Smooth muscle cell (in vitro differentiated cells): ENCODE data around the gene LLGL2. TPM values are rescaled to one million over a fixed set of nuclear protein-coding genes. Genes with fewer than 3 reads are reported as not detected.
"Not testable (repeated sequence)": the region's sequence is repeated elsewhere in the genome, so short reads cannot be mapped to it uniquely, and the experiment has no call there.

Source experiments
- DNase-seq: peaks from one replicate; lab custom pipeline; 2025; ENCODE audit not compliant: unreplicated experiment; lab: John Stamatoyannopoulos, UW
- H2AFZ ChIP-seq: fragments of 200-600 bp; sonication (generic); 2 replicates; pipeline ENCODE4 v1.6.0; 2016; ENCODE audit warnings: antibody characterized with exemption, low read depth, mild to moderate bottlenecking
- H3F3A ChIP-seq: fragments of 200-600 bp; sonication (generic); 2 replicates; pipeline ENCODE4 v1.6.0; 2017; ENCODE audit warnings: antibody characterized with exemption, low read depth
- H3K27ac ChIP-seq: fragments of 200-600 bp; sonication (generic); 2 replicates; pipeline ENCODE4 v1.5.1; 2016; ENCODE audit warnings: low read depth, mild to moderate bottlenecking
- H3K27me3 ChIP-seq: fragments of 200-600 bp; sonication (generic); 2 replicates; pipeline ENCODE4 v1.6.1; 2016; ENCODE audit warnings: low read depth, mild to moderate bottlenecking
- H3K36me3 ChIP-seq: fragments of 200-600 bp; sonication (generic); 2 replicates; pipeline ENCODE4 v1.5.1; 2016; ENCODE audit warnings: low read depth
- H3K4me1 ChIP-seq: fragments of 200-600 bp; sonication (generic); 2 replicates; pipeline ENCODE4 v1.5.1; 2016; ENCODE audit warnings: low read depth
- H3K4me2 ChIP-seq: fragments of 200-600 bp; sonication (generic); 2 replicates; pipeline ENCODE4 v1.6.0; 2016; ENCODE audit warnings: mild to moderate bottlenecking
- H3K4me3 ChIP-seq: fragments of 200-600 bp; sonication (generic); 2 replicates; pipeline ENCODE4 v1.5.1; 2016; ENCODE audit warnings: mild to moderate bottlenecking
- H3K79me2 ChIP-seq: fragments of 200-600 bp; sonication (generic); 2 replicates; pipeline ENCODE4 v1.6.0; 2016; ENCODE audit warnings: low read depth, mild to moderate bottlenecking
- H3K9ac ChIP-seq: fragments of 200-600 bp; sonication (generic); 2 replicates; pipeline ENCODE4 v1.6.0; 2016; ENCODE audit warnings: low read depth
- H3K9me3 ChIP-seq: fragments of 200-600 bp; sonication (generic); replicated peaks from 2 replicates; pipeline ENCODE4 v1.5.1; 2016; ENCODE audit warnings: low read depth
- H4K20me1 ChIP-seq: fragments of 200-600 bp; sonication (generic); 2 replicates; pipeline ENCODE4 v1.6.0; 2016; ENCODE audit warnings: low read depth
- WGBS: methylation state at CpG from one replicate; pipeline ENCODE4 v1.1.7; 2016; ENCODE audit warnings: low lambda C conversion rate; 5-methylcytosine and 5-hydroxymethylcytosine counted together
- polyA plus RNA-seq: library from polyadenylated mRNA; unstranded; fragments of >200 nt; fragmentation: Nextera tagmentation; extraction: Ambion mirVana; gene quantifications from 2 replicates; pipeline ENCODE4 v1.2.1, GENCODE V29; 2016
- total RNA-seq: library from RNA; depleted of rRNA; stranded (reverse); fragments of >200 nt; gene quantifications from 2 replicates; pipeline ENCODE4 v1.2.3, GENCODE V29; 2014
- TF ChIP-seq, protein P1 (sequence below): fragments of 200-600 bp; sonication (generic); IDR thresholded peaks from 2 replicates; pipeline ENCODE4 v1.5.1; 2017; ENCODE audit warnings: borderline replicate concordance, mild to moderate bottlenecking, antibody characterized with exemption; ENCODE audit not compliant: insufficient read depth, poor library complexity, severe bottlenecking

LLGL2 gene
- total and polyA plus RNA-seq, 2 experiments from 2014 or later: 9.9 to 12.7 TPM

DNA sequence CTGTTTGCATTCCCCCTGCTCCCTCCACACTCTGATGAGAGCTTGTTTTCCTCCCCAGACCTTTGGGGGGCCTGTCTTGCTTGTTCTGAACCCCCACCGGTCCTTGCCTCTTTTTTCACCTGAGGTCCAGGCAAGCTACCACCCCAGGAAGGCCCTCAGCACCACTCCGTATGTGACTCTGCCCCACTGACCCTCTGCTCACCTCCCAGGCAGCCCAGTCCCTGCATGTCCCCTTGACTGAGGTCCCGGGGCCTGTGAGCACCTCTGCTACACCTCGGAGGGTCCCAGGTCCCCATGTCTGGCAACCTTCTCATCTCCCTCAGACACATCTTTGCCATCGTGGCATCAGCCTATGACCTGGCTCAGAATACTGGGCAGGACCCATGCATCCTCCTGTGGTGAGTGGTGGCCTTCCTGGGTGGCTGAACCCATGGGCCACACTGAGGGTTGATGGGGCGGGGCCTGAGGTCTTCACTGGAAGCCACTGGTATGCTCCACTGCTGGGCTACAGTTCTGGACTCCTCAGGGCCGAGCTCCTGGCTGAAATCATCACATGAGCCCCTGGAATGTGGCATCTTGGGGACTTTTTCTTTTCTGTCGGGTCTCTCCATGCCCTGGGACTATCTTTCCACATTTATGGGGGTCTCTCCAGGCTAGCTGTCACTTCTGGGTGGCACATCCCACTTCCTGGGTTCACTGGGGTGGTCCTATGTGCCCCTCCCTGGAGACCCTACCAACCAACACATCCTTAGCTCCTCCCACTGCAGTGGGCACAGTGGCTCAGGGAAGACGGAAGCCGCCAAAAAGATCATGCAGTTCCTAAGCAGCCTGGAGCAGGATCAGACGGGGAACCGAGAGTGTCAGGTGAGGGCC lies 65.6 kb downstream of the LLGL2 start:
- no peak overlapping the region for H2AFZ ChIP-seq
- no peaks in the 10 kb centered on the region for H3K9me3 ChIP-seq
- H3K4me2 ChIP-seq: no peak overlapping the region
- no peaks in the 10 kb centered on the region for H3K4me1 ChIP-seq
- no peaks in the 10 kb centered on the region for H3K36me3 ChIP-seq
- no peaks in the 10 kb centered on the region for H3K79me2 ChIP-seq
- H3K9ac ChIP-seq: no peak overlapping the region
- H3K4me3 ChIP-seq: no peak overlapping the region
- H4K20me1 ChIP-seq: no peaks in the 10 kb centered on the region
- peaks cover 5% of the 10 kb centered on the region for H3F3A ChIP-seq
- H3K27ac ChIP-seq: no peak overlapping the region
- 95% methylated on average over 12 of the region's 12 CpGs for WGBS
- no peaks in the 10 kb centered on the region for H3K27me3 ChIP-seq
- TF ChIP-seq, protein P1, sequence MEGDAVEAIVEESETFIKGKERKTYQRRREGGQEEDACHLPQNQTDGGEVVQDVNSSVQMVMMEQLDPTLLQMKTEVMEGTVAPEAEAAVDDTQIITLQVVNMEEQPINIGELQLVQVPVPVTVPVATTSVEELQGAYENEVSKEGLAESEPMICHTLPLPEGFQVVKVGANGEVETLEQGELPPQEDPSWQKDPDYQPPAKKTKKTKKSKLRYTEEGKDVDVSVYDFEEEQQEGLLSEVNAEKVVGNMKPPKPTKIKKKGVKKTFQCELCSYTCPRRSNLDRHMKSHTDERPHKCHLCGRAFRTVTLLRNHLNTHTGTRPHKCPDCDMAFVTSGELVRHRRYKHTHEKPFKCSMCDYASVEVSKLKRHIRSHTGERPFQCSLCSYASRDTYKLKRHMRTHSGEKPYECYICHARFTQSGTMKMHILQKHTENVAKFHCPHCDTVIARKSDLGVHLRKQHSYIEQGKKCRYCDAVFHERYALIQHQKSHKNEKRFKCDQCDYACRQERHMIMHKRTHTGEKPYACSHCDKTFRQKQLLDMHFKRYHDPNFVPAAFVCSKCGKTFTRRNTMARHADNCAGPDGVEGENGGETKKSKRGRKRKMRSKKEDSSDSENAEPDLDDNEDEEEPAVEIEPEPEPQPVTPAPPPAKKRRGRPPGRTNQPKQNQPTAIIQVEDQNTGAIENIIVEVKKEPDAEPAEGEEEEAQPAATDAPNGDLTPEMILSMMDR: no peak
- DNase-seq: no peak

DNA sequence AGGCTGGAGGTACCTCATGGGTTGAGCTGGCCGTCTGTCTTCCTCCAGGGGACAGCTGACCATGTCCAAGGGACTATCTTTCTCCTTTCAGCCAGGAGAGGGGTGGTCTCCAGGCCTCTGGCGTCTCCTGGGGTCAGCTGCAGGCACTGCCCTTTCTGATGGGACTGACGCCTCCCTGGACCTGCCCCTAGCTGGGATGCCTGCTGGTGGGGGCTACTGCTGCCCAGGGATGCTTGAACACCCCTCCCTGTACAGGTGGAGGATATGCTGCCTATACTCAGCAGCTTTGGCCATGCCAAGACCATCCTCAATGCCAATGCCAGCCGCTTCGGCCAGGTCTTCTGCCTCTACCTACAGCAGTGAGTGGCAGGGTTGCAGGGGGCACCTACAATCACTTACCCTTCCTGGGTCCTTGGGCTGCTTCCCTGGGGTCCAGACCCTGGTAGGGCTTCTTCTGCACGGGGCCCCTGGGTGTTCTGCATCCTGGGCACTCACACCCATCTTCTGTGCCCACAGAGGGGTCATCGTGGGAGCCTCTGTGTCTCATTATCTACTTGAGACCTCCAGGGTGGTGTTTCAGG lies 66.3 kb downstream of the LLGL2 start:
- Histone ChIP-seq H3K27me3 (no peaks in the 10 kb centered on the region), H3K4me1 (no peaks in the 10 kb centered on the region), H4K20me1 (no peaks in the 10 kb centered on the region), H3K27ac (no peak overlapping the region), H3K79me2 (no peaks in the 10 kb centered on the region), H3K36me3 (no peaks in the 10 kb centered on the region), H3K9me3 (no peaks in the 10 kb centered on the region), H3K4me3 (no peak overlapping the region), H3K9ac (no peak overlapping the region), H2AFZ (no peak overlapping the region), H3F3A (peaks cover 5% of the 10 kb centered on the region), H3K4me2 (no peak overlapping the region)
- no peak for DNase-seq
- 94% methylated on average over 7 of the region's 7 CpGs for WGBS
- TF ChIP-seq, protein P1: no peak

DNA sequence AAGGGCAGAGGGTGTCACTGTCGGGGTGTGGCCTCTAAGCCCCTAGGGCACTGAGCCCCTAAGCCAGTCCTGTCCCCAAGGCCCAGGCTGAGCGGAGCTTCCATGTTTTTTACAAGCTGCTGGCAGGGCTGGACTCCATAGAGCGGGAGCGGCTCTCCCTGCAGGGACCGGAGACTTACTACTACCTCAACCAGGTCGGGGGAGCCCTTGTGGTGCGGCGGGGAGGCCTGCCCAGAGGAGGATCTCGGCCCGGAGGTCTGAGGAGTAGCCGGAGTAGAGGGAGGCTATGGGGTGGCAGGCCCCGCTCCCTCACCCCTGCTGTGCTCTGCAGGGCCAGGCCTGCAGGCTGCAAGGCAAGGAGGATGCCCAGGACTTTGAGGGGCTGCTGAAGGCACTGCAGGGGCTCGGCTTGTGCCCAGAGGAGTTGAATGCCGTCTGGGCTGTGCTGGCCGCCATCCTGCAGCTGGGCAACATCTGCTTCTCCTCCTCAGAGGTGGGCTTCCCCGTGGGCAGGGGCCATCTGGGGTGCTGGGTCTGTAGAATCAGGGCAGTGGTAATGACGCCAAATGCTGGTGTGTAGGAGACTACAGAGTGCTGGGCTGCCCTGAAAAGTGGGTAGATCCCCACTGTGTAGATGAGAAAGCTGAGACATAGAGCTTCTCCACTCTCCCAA lies 67.0 kb downstream of the LLGL2 start:
- Histone ChIP-seq H3K4me2 (no peak overlapping the region), H3F3A (peaks cover 4% of the 10 kb centered on the region), H3K27me3 (no peaks in the 10 kb centered on the region), H3K4me1 (no peaks in the 10 kb centered on the region), H4K20me1 (no peaks in the 10 kb centered on the region), H3K4me3 (no peak overlapping the region), H3K79me2 (no peaks in the 10 kb centered on the region), H3K9ac (no peak overlapping the region), H3K36me3 (no peaks in the 10 kb centered on the region), H3K9me3 (no peaks in the 10 kb centered on the region), H2AFZ (no peak overlapping the region), H3K27ac (no peak overlapping the region)
- 91% methylated on average over 14 of the region's 17 CpGs for WGBS
- TF ChIP-seq, protein P1: no peak
- DNase-seq: no peak

DNA sequence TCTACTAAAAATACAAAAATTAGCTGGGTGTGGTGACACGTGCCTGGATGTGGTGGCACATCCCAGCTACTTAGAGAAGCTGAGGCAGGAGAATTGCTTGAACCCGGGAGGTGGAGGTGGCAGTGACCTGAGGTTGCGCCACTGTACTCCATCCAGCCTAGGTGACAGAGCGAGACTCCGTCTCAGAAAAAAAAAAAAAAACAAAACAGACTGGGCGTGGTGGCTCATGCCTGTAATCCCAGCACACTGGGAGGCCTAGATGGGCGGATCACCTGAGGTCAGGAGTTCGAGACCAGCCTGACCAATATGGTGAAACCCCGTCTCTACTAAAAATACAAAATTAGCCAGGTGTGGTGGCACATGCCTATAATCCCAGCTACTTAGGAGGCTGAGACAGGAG lies 67.9 kb downstream of the LLGL2 start:
- not testable (repeated sequence) for DNase-seq, H3K4me2 ChIP-seq, H3K27me3 ChIP-seq, H3K27ac ChIP-seq, H3K36me3 ChIP-seq, H3K9me3 ChIP-seq, H3K4me1 ChIP-seq, H3F3A ChIP-seq, H3K4me3 ChIP-seq, H3K9ac ChIP-seq, H2AFZ ChIP-seq, H3K79me2 ChIP-seq, H4K20me1 ChIP-seq
- 87% methylated on average over 9 of the region's 9 CpGs for WGBS
